SH-SY5Y (cell line): Measurements from ENCODE around the gene PI4KB.

ENCODE experiments used
- GATA2 ChIP-seq: IDR thresholded peaks from 2 replicates; pipeline ENCODE4 v1.6.1; 2011; ENCODE audit warnings: mild to moderate bottlenecking, low read depth, low read length
- GATA3 ChIP-seq: IDR thresholded peaks from 2 replicates; pipeline ENCODE4 v1.6.1; 2011; ENCODE audit warnings: low read depth, mild to moderate bottlenecking, low read length, moderate library complexity

GRCh38 chr1:151255381-151255780 lies 71.8 kb downstream of the PI4KB start:
- TF ChIP-seq GATA2, result no peak
- TF ChIP-seq GATA3, result no peak
